Measurements from ENCODE around the gene LRRC49. TPM values are rescaled to one million over a fixed set of nuclear protein-coding genes. Genes with fewer than 3 reads are reported as not detected.

The LRRC49 gene
- total and polyA plus RNA-seq, 10 of the 15 experiments (the other 5 are each of a cell fraction or from before 2014, with no cell fraction given) = 1.4 to 3.7 (median 2.9) TPM

- no peak for TF ChIP-seq SIN3A (IDR thresholded peaks at IDR 0.05; ENCODE audit: low read depth, low read length)
Measured at GRCh38 chr15:71084264-71084663, 191.6 kb downstream of the LRRC49 start (continued).

DNA sequence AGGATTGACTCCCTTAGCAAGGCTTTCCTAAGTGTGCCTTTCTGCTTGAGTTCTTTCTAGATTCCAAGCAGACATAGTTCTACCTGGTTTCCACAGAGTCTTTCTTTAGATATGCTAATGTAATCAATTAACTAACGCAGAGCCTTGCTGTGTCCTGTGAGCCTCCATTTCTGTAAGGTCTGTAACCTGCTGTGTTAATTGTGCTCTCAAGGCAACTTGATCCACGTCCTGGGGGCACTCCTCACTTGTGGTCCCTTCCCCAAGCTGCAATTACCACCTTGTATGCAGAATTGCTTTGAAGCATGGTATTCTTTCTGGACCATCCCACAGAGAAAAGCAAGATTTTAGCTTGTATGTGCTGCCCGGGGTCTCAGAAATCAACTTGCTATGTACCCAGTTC lies 193.2 kb downstream of the LRRC49 start:
- DNase-seq (ENCODE audit: low read depth, low spot score) (no peak), ATAC-seq (no peak), FAIRE-seq (no peak)
- ChIA-PET RAD21 (ENCODE audit: unreplicated experiment) (no interaction called here), SMC1A (ENCODE audit: uncharacterized antibody, unreplicated experiment) (no interaction called here), POLR2A (no interaction called here), CTCF (no interaction called here)
- Histone ChIP-seq H3K79me2 (ENCODE audit: control insufficient read depth, insufficient read depth, low read length) (no peaks in the 10 kb centered on the region), H3K4me1 (ENCODE audit: control insufficient read depth, insufficient read depth, low read length) (no peaks in the 10 kb centered on the region), H3K4me2 (ENCODE audit: control insufficient read depth, insufficient read depth) (no peak overlapping the region), H4K20me1 (ENCODE audit: control insufficient read depth, insufficient read depth) (no peaks in the 10 kb centered on the region), H3K9me3 (replicated peaks; ENCODE audit: control insufficient read depth, insufficient read depth, low read length) (no peaks in the 10 kb centered on the region), H3K9ac (ENCODE audit: control insufficient read depth, insufficient read depth, low read length) (no peak overlapping the region), H3K4me3 (no peak overlapping the region), H2AFZ (ENCODE audit: control insufficient read depth, low read depth, low read length) (no peak overlapping the region), H3K27ac (ENCODE audit: control insufficient read depth, insufficient read depth) (no peak overlapping the region), H3K36me3 (ENCODE audit: control insufficient read depth in 2 of 2, insufficient read depth in 2 of 2, low read length in 1 of 2) (no peaks in the 10 kb centered on the region), H3K27me3 (replicated peaks in 1 of 2; ENCODE audit: control insufficient read depth in 2 of 2, insufficient read depth in 2 of 2, low read length in 1 of 2) (no peaks in the 10 kb centered on the region)
- in situ Hi-C loops (cut with MboI) = no loop called here
- TF ChIP-seq CHD2 (IDR thresholded peaks at IDR 0.05; ENCODE audit: borderline replicate concordance, low read depth, low read length) (no peak), RUNX3 (IDR thresholded peaks at IDR 0.05; ENCODE audit: low read length) (no peak), PML (IDR thresholded peaks at IDR 0.05; ENCODE audit: low read length) (no peak), TARDBP (IDR thresholded peaks at IDR 0.05; ENCODE audit: borderline replicate concordance) (no peak), YBX1 (IDR thresholded peaks at IDR 0.05) (no peak), CEBPB (IDR thresholded peaks at IDR 0.05; ENCODE audit: borderline replicate concordance in 1 of 2, low read depth in 2 of 2, low read length in 2 of 2) (no peak), ZBED1 (IDR thresholded peaks at IDR 0.05; ENCODE audit: borderline replicate concordance) (no peak), BMI1 (IDR thresholded peaks at IDR 0.05; ENCODE audit: borderline replicate concordance) (no peak), CUX1 (IDR thresholded peaks at IDR 0.05; ENCODE audit: insufficient replicate concordance, low read depth, low read length) (no peak), NKRF (conservative IDR thresholded peaks at IDR 0.05) (no peak), FOXK2 (IDR thresholded peaks at IDR 0.05) (no peak)
- WGBS (ENCODE audit: insufficient coverage, insufficient replicate concordance, low lambda C conversion rate, missing lambda C conversion rate) = 45% methylated on average over 3 of the region's 3 CpGs
- intact Hi-C loops (cut with micrococcal nuclease; ENCODE audit: unreplicated experiment) = no loop called here
- BruUV-seq (replicated peaks) = no TSS peak

All from GM12878 (cell line).